Panc1 (cell line): Measurements from ENCODE around the gene AP2B1. TPM values are rescaled to one million over a fixed set of nuclear protein-coding genes. Genes with fewer than 3 reads are reported as not detected.

Experiments
- ATAC-seq: fragments of 200-7000 bp; cut with Tn5 transposase; 2 replicates; pipeline ENCODE4 v1.9.1; 2020; ENCODE audit warnings: mild to moderate bottlenecking, moderate library complexity
- BruUV-seq: library from RNA; stranded (reverse); fragments of 400-500 nt; replicated peaks from 2 replicates; lab custom pipeline; 2021; lab: Mats Ljungman, UMichigan
- CTCF ChIA-PET: fragments of 300-600 bp; sonication (Branson Sonifier 250); formaldehyde crosslinking; loops from one replicate; lab custom pipeline; 2022; ENCODE audit warnings: antibody characterized with exemption; lab: Charles Lee
- POLR2A ChIA-PET: fragments of 300-600 bp; sonication (Branson Sonifier 250); formaldehyde crosslinking; loops from one replicate; lab custom pipeline; 2022; ENCODE audit warnings: antibody characterized with exemption; lab: Charles Lee
- DNase-seq: peaks from one replicate; pipeline ENCODE4 v3.0.0-alpha.2; 2010; ENCODE audit warnings: low read depth, low spot score
- H3K27ac ChIP-seq: 2 replicates; pipeline ENCODE4 v1.5.1; 2011; ENCODE audit warnings: mild to moderate bottlenecking, low read length, inconsistent platforms
- H3K27me3 ChIP-seq: fragments of 200-500 bp; sonication (Bioruptor generic); 2 replicates; pipeline ENCODE4 v1.6.0; 2014; ENCODE audit warnings: low read length, inconsistent platforms; ENCODE audit not compliant: control insufficient read depth, insufficient read depth
- H3K36me3 ChIP-seq: fragments of 200-500 bp; sonication (Bioruptor generic); 2 replicates; pipeline ENCODE4 v1.5.1; 2014; ENCODE audit warnings: inconsistent platforms, mild to moderate bottlenecking, low read length, moderate library complexity; ENCODE audit not compliant: control insufficient read depth, insufficient read depth
- H3K4me1 ChIP-seq: 2 replicates; pipeline ENCODE4 v1.5.1; 2011; ENCODE audit warnings: inconsistent platforms, mild to moderate bottlenecking, low read length, moderate library complexity; ENCODE audit not compliant: control insufficient read depth, insufficient read depth
- H3K4me3 ChIP-seq, 2 experiments: 2 replicates each; pipeline ENCODE4 v1.5.1; 2011 to 2012; ENCODE audit warnings: low read depth in 2 of 2, low read length in 2 of 2, mild to moderate bottlenecking in 2 of 2, inconsistent platforms in 1 of 2, moderate library complexity in 1 of 2
- H3K9me3 ChIP-seq: fragments of 200-500 bp; sonication (Bioruptor generic); 2 replicates; pipeline ENCODE4 v1.5.1; 2014; ENCODE audit warnings: low read depth, mild to moderate bottlenecking, inconsistent platforms, low read length, moderate library complexity; ENCODE audit not compliant: control insufficient read depth, insufficient read depth
- CTCF ChIP-seq: fragments of 450-650 bp; IDR thresholded peaks from 2 replicates; pipeline ENCODE4 v1.5.1; 2017; ENCODE audit warnings: mild to moderate bottlenecking
- POLR2AphosphoS5 ChIP-seq: IDR thresholded peaks from 2 replicates; pipeline ENCODE4 v1.6.1; 2012; ENCODE audit warnings: mild to moderate bottlenecking, low read depth, low read length, moderate library complexity
- SIN3A ChIP-seq: IDR thresholded peaks from 2 replicates; pipeline ENCODE4 v1.6.1; 2012; ENCODE audit warnings: low read depth, mild to moderate bottlenecking, low read length, moderate library complexity, borderline replicate concordance; ENCODE audit not compliant: insufficient read depth
- TCF7L2 ChIP-seq: IDR thresholded peaks from 2 replicates; pipeline ENCODE4 v1.6.1; 2011; ENCODE audit warnings: mild to moderate bottlenecking, low read depth, low read length, inconsistent platforms
- in situ Hi-C: cut with HindIII; loops from 2 replicates; pipeline ENCODE4 v1.10.0; 2016; ENCODE audit warnings: low sequenced_read_pairs, low pct_unique_long_range_greater_than_20kb
- intact Hi-C: fragments of 100-400 bp; cut with micrococcal nuclease; formaldehyde crosslinking; loops from one replicate; pipeline ENCODE4 v1.10.0; 2022; ENCODE audit not compliant: unreplicated experiment
- total RNA-seq: library from RNA; stranded (reverse); gene quantifications from one replicate; pipeline ENCODE4 v1.2.1, GENCODE V29; 2021; ENCODE audit not compliant: unreplicated experiment

The AP2B1 gene
- total RNA-seq, 1 experiment from 2014 or later: 446 TPM

GRCh38 chr17:35539659-35540026 lies 47.5 kb upstream of the AP2B1 start:
- Histone ChIP-seq H3K4me3 (no peak overlapping the region), H3K27me3 (no peaks in the 10 kb centered on the region), H3K4me1 (no peaks in the 10 kb centered on the region), H3K36me3 (no peaks in the 10 kb centered on the region), H3K27ac (no peak overlapping the region), H3K9me3 (no peaks in the 10 kb centered on the region)
- intact Hi-C loops: loop anchor here (2.0 to 10.0 kb wide), 2 partner anchors 105 to 367 kb away; partner anchors contain the start of gene SLFN12
- POLR2A ChIA-PET: no interaction called here
- no peak for TF ChIP-seq TCF7L2
- peak; percentile 52 for TF ChIP-seq CTCF
- DNase-seq (no peak), ATAC-seq (no peak)
- no TSS peak for BruUV-seq
- in situ Hi-C loops: loop anchor here (25.0 kb wide), 2 partner anchors 227 to 352 kb away; partner anchors contain the start of gene SLC35G3
- CTCF ChIA-PET: interaction anchor here (0.5 to 1.7 kb wide), 10 partner anchors 18 to 1102 kb away, joined by 3 to 12 read pairs (median 6); no protein-coding TSS in a partner anchor

- in situ Hi-C loops (loop anchor here (25.0 kb wide), 2 partner anchors 228 to 353 kb away; partner anchors contain the start of gene SLC35G3), intact Hi-C loops (no loop called here)
- TF ChIP-seq POLR2AphosphoS5: no peak
- Histone ChIP-seq H3K27ac (peak overlapping the region; percentile 48; the same call in 1 of the 2 replicates), H3K4me3 (peak overlapping the region; percentile 16 to 28), H3K27me3 (no peaks in the 10 kb centered on the region), H3K9me3 (no peaks in the 10 kb centered on the region), H3K4me1 (no peaks in the 10 kb centered on the region), H3K36me3 (no peaks in the 10 kb centered on the region)
- DNase-seq (no peak), ATAC-seq (peak; percentile 71)
- ChIA-PET CTCF (interaction anchor here (0.6 to 0.7 kb wide), 4 partner anchors 9 to 669 kb away, joined by 4 to 8 read pairs (median 4); no protein-coding TSS in a partner anchor), POLR2A (interaction anchor here (0.6 kb wide), 1 partner anchor 284 kb away, joined by 6 read pairs; no protein-coding TSS in a partner anchor)
- no TSS peak for BruUV-seq
These were observed 46.3 kb upstream of the AP2B1 start for GRCh38 chr17:35540589-35541404.

GRCh38 chr17:35541434-35541833 lies 45.7 kb upstream of the AP2B1 start:
- ChIA-PET CTCF (no interaction called here), POLR2A (no interaction called here)
- Histone ChIP-seq H3K27ac (peak overlapping the region; percentile 48; the same call in 1 of the 2 replicates), H3K9me3 (no peaks in the 10 kb centered on the region), H3K36me3 (no peaks in the 10 kb centered on the region), H3K27me3 (no peaks in the 10 kb centered on the region), H3K4me1 (no peaks in the 10 kb centered on the region), H3K4me3 (peak overlapping the region in 1 of 2 experiments; percentile 16; a peak in 2 of 4 replicates)
- no peak for ATAC-seq
- TF ChIP-seq SIN3A (no peak), CTCF (no peak), TCF7L2 (no peak)
- intact Hi-C loops (no loop called here), in situ Hi-C loops (loop anchor here (25.0 kb wide), 2 partner anchors 229 to 354 kb away; partner anchors contain the start of gene SLC35G3)
- BruUV-seq: no TSS peak
- no peak for DNase-seq
